Measurements from ENCODE around the gene LRRN2.
"Not testable (repeated sequence)": the region's sequence is repeated elsewhere in the genome, so short reads cannot be mapped to it uniquely, and the experiment has no call there.

LRRN2 gene

DNA sequence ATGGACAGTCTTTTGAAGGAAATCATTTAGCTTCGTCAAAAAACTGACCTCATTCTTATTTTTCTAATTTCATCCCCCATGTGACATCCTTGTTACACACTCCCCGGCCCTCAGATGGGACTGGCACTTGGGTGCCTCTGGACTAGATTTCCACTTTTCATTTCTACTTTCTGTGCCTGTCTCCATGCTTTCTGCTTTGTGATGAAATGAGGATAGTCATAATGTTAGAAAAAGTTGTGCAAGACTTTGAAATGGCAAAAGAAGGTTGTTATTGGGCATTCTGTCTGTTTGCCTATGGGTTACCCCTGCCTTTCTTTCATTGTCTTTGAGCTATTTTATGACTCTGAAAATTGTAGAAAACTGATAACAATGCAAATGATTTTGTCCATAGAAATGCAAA lies 114.4 kb downstream of the LRRN2 start:
- no peak for DNase-seq

GRCh38 chr1:204570021-204570420 lies 115.5 kb downstream of the LRRN2 start:
- DNase-seq: not testable (repeated sequence)

DNA sequence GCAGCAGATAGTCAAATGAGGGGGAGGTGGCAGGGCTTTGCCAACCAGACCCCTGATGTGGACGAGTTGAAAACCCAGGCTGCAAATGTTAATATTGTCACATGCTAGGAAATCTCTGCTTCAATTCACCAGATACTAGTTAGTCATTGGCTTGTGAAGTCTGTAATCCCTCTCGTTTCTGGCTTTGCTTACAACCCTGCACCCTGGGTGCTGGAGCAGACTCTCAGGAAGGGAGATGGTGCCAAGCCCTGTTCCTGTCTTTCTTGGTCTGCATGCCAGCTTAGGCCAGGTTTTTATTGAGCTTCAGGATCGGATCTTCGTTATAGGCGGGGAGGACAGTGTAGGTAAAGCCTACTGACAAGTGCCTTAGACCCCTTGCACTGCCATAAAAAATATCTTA lies 116.1 kb downstream of the LRRN2 start:
- no peak for DNase-seq

DNA sequence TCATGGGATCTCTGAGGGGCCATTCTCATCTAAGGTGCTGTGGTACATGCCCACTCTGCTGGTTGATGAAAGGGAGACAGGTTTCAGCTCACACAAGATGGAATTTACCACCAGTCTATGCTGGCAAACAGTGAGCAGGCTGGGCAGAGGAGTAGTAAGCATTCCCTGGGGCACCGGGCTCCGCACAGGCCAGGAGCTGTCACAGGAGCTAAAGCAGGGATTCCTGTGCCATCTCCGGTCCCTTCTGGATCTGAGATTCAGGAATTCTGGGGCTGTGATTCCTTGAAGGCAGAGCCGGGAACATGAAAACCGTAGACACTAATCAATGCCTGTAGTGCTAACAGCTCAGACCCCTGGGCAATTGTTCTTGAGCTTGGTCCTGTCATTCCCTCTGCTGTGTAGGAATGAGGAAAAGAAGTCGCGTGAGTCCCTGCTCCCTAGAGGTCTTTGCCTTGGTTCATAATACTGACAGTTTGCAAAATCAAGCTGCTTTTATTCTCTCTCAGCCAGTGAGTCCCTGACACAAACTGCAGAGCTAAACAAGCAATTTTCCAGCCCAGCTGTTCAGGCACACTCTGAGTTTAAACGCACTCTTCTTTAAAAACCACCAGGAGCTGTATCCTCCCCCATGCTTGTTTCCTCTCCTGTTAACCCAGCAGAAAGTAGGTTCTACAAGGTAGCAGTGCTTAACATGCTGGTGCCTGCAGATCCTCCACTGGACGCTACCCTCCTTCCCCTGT lies 116.8 kb downstream of the LRRN2 start:
- DNase-seq: no peak

All from stimulated activated CD4-positive, alpha-beta T cell treated with anti-CD3 and anti-CD28 coated beads, Interleukin-4, amount 100 ng/mL, for 4 hours (primary cell).